ENCODE data around the gene LMNA.

GRCh38 chr1:156077430-156077760, 37.1 kb upstream of the LMNA start:
- TF ChIP-seq POLR2AphosphoS5 (IDR thresholded peaks at IDR 0.05) (no peak), CTCF (IDR thresholded peaks at IDR 0.05) (no peak), EP300 (IDR thresholded peaks at IDR 0.05) (no peak), POLR2A (IDR thresholded peaks at IDR 0.05) (no peak)
